Fibroblast of upper back skin (primary cell): Measurements from ENCODE around the gene RPL13A.
"Not testable (repeated sequence)": the region's sequence is repeated elsewhere in the genome, so short reads cannot be mapped to it uniquely, and the experiment has no call there.

Source experiments
- DNase-seq: peaks from one replicate; pipeline ENCODE4 v3.0.0-alpha.2; 2013

RPL13A gene

GRCh38 chr19:49458567-49458903, 28.9 kb upstream of the RPL13A start:
- DNase-seq = no peak

- DNase-seq = no peak
Measured at GRCh38 chr19:49459388-49459787, 28.0 kb upstream of the RPL13A start.

- DNase-seq = not testable (repeated sequence)
Measured at GRCh38 chr19:49461130-49461529, 26.3 kb upstream of the RPL13A start.

GRCh38 chr19:49461656-49462055, 25.8 kb upstream of the RPL13A start:
- no peak for DNase-seq

- DNase-seq = no peak
Measured at GRCh38 chr19:49462492-49462891, 24.9 kb upstream of the RPL13A start.

- DNase-seq = no peak
Measured at GRCh38 chr19:49463960-49464740, 23.3 kb upstream of the RPL13A start.

GRCh38 chr19:49465371-49465770, 22.0 kb upstream of the RPL13A start:
- DNase-seq = no peak

GRCh38 chr19:49468199-49468598, 19.2 kb upstream of the RPL13A start:
- no peak for DNase-seq

GRCh38 chr19:49468746-49469447, 18.5 kb upstream of the RPL13A start:
- peak; percentile 54 for DNase-seq

GRCh38 chr19:49469828-49470614, 17.4 kb upstream of the RPL13A start:
- DNase-seq = no peak

GRCh38 chr19:49470615-49470978, 16.8 kb upstream of the RPL13A start:
- no peak for DNase-seq

- no peak for DNase-seq
Measured at GRCh38 chr19:49472936-49473335, 14.5 kb upstream of the RPL13A start.

GRCh38 chr19:49473501-49473867, 13.9 kb upstream of the RPL13A start:
- DNase-seq = not testable (repeated sequence)

- peak; percentile 75 for DNase-seq
Measured at GRCh38 chr19:49473868-49474541, 13.4 kb upstream of the RPL13A start, which contains the start of gene FLT3LG. TSS of gene FLT3LG (plus strand) at chr19:49474215. CDS start at chr19:49474640, 425 bp downstream.

- no peak for DNase-seq
Measured at GRCh38 chr19:49474542-49474924, 12.9 kb upstream of the RPL13A start.

- DNase-seq = no peak
Measured at GRCh38 chr19:49475191-49475917, 12.1 kb upstream of the RPL13A start.

GRCh38 chr19:49475995-49476880, 11.2 kb upstream of the RPL13A start:
- DNase-seq = no peak

GRCh38 chr19:49479975-49480628, 7.3 kb upstream of the RPL13A start:
- no peak for DNase-seq

- no peak for DNase-seq
Measured at GRCh38 chr19:49481020-49481683, 6.3 kb upstream of the RPL13A start.

- DNase-seq = no peak
Measured at GRCh38 chr19:49486232-49486631, 1.2 kb upstream of the RPL13A start.
